Smooth muscle cell (in vitro differentiated cells): ENCODE measurements around the gene CPO. TPM values are rescaled to one million over a fixed set of nuclear protein-coding genes. Genes with fewer than 3 reads are reported as not detected.

Source experiments
- DNase-seq: peaks from one replicate; lab custom pipeline; 2025; ENCODE audit not compliant: unreplicated experiment; lab: John Stamatoyannopoulos, UW
- H2AFZ ChIP-seq: fragments of 200-600 bp; sonication (generic); 2 replicates; pipeline ENCODE4 v1.6.0; 2016; ENCODE audit warnings: antibody characterized with exemption, low read depth, mild to moderate bottlenecking
- H3F3A ChIP-seq: fragments of 200-600 bp; sonication (generic); 2 replicates; pipeline ENCODE4 v1.6.0; 2017; ENCODE audit warnings: antibody characterized with exemption, low read depth
- H3K27ac ChIP-seq: fragments of 200-600 bp; sonication (generic); 2 replicates; pipeline ENCODE4 v1.5.1; 2016; ENCODE audit warnings: low read depth, mild to moderate bottlenecking
- H3K27me3 ChIP-seq: fragments of 200-600 bp; sonication (generic); 2 replicates; pipeline ENCODE4 v1.6.1; 2016; ENCODE audit warnings: low read depth, mild to moderate bottlenecking
- H3K36me3 ChIP-seq: fragments of 200-600 bp; sonication (generic); 2 replicates; pipeline ENCODE4 v1.5.1; 2016; ENCODE audit warnings: low read depth
- H3K4me1 ChIP-seq: fragments of 200-600 bp; sonication (generic); 2 replicates; pipeline ENCODE4 v1.5.1; 2016; ENCODE audit warnings: low read depth
- H3K4me2 ChIP-seq: fragments of 200-600 bp; sonication (generic); 2 replicates; pipeline ENCODE4 v1.6.0; 2016; ENCODE audit warnings: mild to moderate bottlenecking
- H3K4me3 ChIP-seq: fragments of 200-600 bp; sonication (generic); 2 replicates; pipeline ENCODE4 v1.5.1; 2016; ENCODE audit warnings: mild to moderate bottlenecking
- H3K79me2 ChIP-seq: fragments of 200-600 bp; sonication (generic); 2 replicates; pipeline ENCODE4 v1.6.0; 2016; ENCODE audit warnings: low read depth, mild to moderate bottlenecking
- H3K9ac ChIP-seq: fragments of 200-600 bp; sonication (generic); 2 replicates; pipeline ENCODE4 v1.6.0; 2016; ENCODE audit warnings: low read depth
- H3K9me3 ChIP-seq: fragments of 200-600 bp; sonication (generic); replicated peaks from 2 replicates; pipeline ENCODE4 v1.5.1; 2016; ENCODE audit warnings: low read depth
- H4K20me1 ChIP-seq: fragments of 200-600 bp; sonication (generic); 2 replicates; pipeline ENCODE4 v1.6.0; 2016; ENCODE audit warnings: low read depth
- CTCF ChIP-seq: fragments of 200-600 bp; sonication (generic); IDR thresholded peaks from 2 replicates; pipeline ENCODE4 v1.5.1; 2017; ENCODE audit warnings: borderline replicate concordance, mild to moderate bottlenecking, antibody characterized with exemption; ENCODE audit not compliant: insufficient read depth, poor library complexity, severe bottlenecking
- WGBS: methylation state at CpG from one replicate; pipeline ENCODE4 v1.1.7; 2016; ENCODE audit warnings: low lambda C conversion rate; 5-methylcytosine and 5-hydroxymethylcytosine counted together
- polyA plus RNA-seq: library from polyadenylated mRNA; unstranded; fragments of >200 nt; fragmentation: Nextera tagmentation; extraction: Ambion mirVana; gene quantifications from 2 replicates; pipeline ENCODE4 v1.2.1, GENCODE V29; 2016
- total RNA-seq: library from RNA; depleted of rRNA; stranded (reverse); fragments of >200 nt; gene quantifications from 2 replicates; pipeline ENCODE4 v1.2.3, GENCODE V29; 2014

CPO gene
- total and polyA plus RNA-seq, 2 experiments from 2014 or later: not detected

- H3K4me1 ChIP-seq: no peaks in the 10 kb centered on the region
- peak; percentile 73 for TF ChIP-seq CTCF
- no peak overlapping the region for H3K4me3 ChIP-seq
- no peaks in the 10 kb centered on the region for H3K27me3 ChIP-seq
- no peaks in the 10 kb centered on the region for H3F3A ChIP-seq
- H4K20me1 ChIP-seq: no peaks in the 10 kb centered on the region
- DNase-seq: peak; percentile 11
- H3K9ac ChIP-seq: no peak overlapping the region
- H2AFZ ChIP-seq: no peak overlapping the region
- 54% methylated on average over 8 of the region's 8 CpGs for WGBS
- H3K79me2 ChIP-seq: no peaks in the 10 kb centered on the region
- no peak overlapping the region for H3K4me2 ChIP-seq
- H3K27ac ChIP-seq: no peak overlapping the region
- no peaks in the 10 kb centered on the region for H3K9me3 ChIP-seq
- no peaks in the 10 kb centered on the region for H3K36me3 ChIP-seq
These were observed 42.5 kb downstream of the CPO start for GRCh38 chr2:206981739-206982340.

- no peak overlapping the region for H3K4me2 ChIP-seq
These were observed 43.1 kb downstream of the CPO start for GRCh38 chr2:206982360-206982955.

GRCh38 chr2:206983161-206983859 lies 44.0 kb downstream of the CPO start:
- Histone ChIP-seq H3F3A (no peaks in the 10 kb centered on the region), H3K36me3 (no peaks in the 10 kb centered on the region), H3K4me2 (no peak overlapping the region), H3K27me3 (no peaks in the 10 kb centered on the region), H3K4me1 (no peaks in the 10 kb centered on the region), H4K20me1 (no peaks in the 10 kb centered on the region), H3K9ac (no peak overlapping the region), H3K27ac (no peak overlapping the region), H3K79me2 (no peaks in the 10 kb centered on the region), H3K9me3 (no peaks in the 10 kb centered on the region), H3K4me3 (no peak overlapping the region), H2AFZ (no peak overlapping the region)
- DNase-seq: no peak
- 81% methylated on average over 5 of the region's 5 CpGs for WGBS
- no peak for TF ChIP-seq CTCF

More at GRCh38 chr2:206982360-206982955, 43.1 kb downstream of the CPO start:
- no peak for TF ChIP-seq CTCF
- no peak overlapping the region for H2AFZ ChIP-seq
- no peak overlapping the region for H3K4me3 ChIP-seq
- WGBS: 71% methylated on average over 8 of the region's 8 CpGs
- H3K9me3 ChIP-seq: no peaks in the 10 kb centered on the region
- H3K27me3 ChIP-seq: no peaks in the 10 kb centered on the region
- H3K4me1 ChIP-seq: no peaks in the 10 kb centered on the region
- no peaks in the 10 kb centered on the region for H3K79me2 ChIP-seq
- H3K36me3 ChIP-seq: no peaks in the 10 kb centered on the region
- no peak for DNase-seq
- no peak overlapping the region for H3K9ac ChIP-seq
- H3K27ac ChIP-seq: no peak overlapping the region
- no peaks in the 10 kb centered on the region for H4K20me1 ChIP-seq
- H3F3A ChIP-seq: no peaks in the 10 kb centered on the region
